ENCODE data around the gene LAGE3. TPM values are rescaled to one million over a fixed set of nuclear protein-coding genes. Genes with fewer than 3 reads are reported as not detected.

LAGE3 gene
- total and polyA plus RNA-seq, 12 donors: 11.3 to 101 (median 41.7) TPM

GRCh38 chrX:154457491-154458115 is 21.5 kb downstream of the LAGE3 start:
- no peak for TF ChIP-seq POLR2A (IDR thresholded peaks at IDR 0.05)
- no peak for TF ChIP-seq CTCF (IDR thresholded peaks at IDR 0.05)
- Histone ChIP-seq H3K4me1 (replicated peaks in 1 of 2) (no peaks in the 10 kb centered on the region), H3K36me3 (replicated peaks in 1 of 2) (no peaks in the 10 kb centered on the region), H3K27me3 (no peaks in the 10 kb centered on the region), H3K27ac (peak overlapping the region in 2 of 5 donors; percentile 66 to 84), H3K4me3 (peak overlapping the region in 1 of 4 donors; percentile 66), H3K9me3 (replicated peaks in 1 of 3) (no peaks in the 10 kb centered on the region)
- DNase-seq: peak in 1 of 7 donors; percentile 32
- intact Hi-C loops (cut with DNase I): no loop called here
- 3 to 42% (median 20%) methylated on average over 23 to 38 of the region's 65 CpGs for WGBS, 4 donors

- no peak overlapping the region for H3K27ac ChIP-seq
- WGBS, 4 donors: 91 to 93% (median 92%) methylated on average over 5 to 9 of the region's 9 CpGs
Observed at GRCh38 chrX:154452823-154453222, 26.3 kb downstream of the LAGE3 start.

GRCh38 chrX:154450312-154450711 is 28.8 kb downstream of the LAGE3 start:
- no peaks in the 10 kb centered on the region for H3K27me3 ChIP-seq
- intact Hi-C loops (cut with DNase I): no loop called here
- no peak overlapping the region for H3K4me3 ChIP-seq
- H3K4me1 ChIP-seq (replicated peaks in 1 of 2): peaks cover 0 to 6% of the 10 kb centered on the region in 2 donors
- TF ChIP-seq CTCF (IDR thresholded peaks at IDR 0.05) (no peak), POLR2A (IDR thresholded peaks at IDR 0.05) (no peak)
- H3K27ac ChIP-seq: no peak overlapping the region
- H3K9me3 ChIP-seq (replicated peaks in 1 of 3): no peaks in the 10 kb centered on the region
- WGBS, 4 donors: 87 to 93% (median 91%) methylated on average over 3 to 17 of the region's 17 CpGs
- DNase-seq: no peak
- peaks cover 0 to 31% of the 10 kb centered on the region in 2 donors for H3K36me3 ChIP-seq (replicated peaks in 1 of 2)

More at GRCh38 chrX:154452823-154453222, 26.3 kb downstream of the LAGE3 start:
- intact Hi-C loops (cut with DNase I): no loop called here
- no peak overlapping the region for H3K4me3 ChIP-seq
- no peaks in the 10 kb centered on the region for H3K27me3 ChIP-seq
- H3K4me1 ChIP-seq (replicated peaks in 1 of 2): no peaks in the 10 kb centered on the region
- no peaks in the 10 kb centered on the region for H3K9me3 ChIP-seq (replicated peaks in 1 of 3)
- TF ChIP-seq POLR2A (IDR thresholded peaks at IDR 0.05): no peak
- no peak for TF ChIP-seq CTCF (IDR thresholded peaks at IDR 0.05)
- H3K36me3 ChIP-seq (replicated peaks in 1 of 2): peaks cover 0 to 31% of the 10 kb centered on the region in 2 donors
- no peak for DNase-seq

- WGBS, 4 donors: 85 to 94% (median 88%) methylated on average over 14 to 18 of the region's 18 CpGs; no CpG with 5 or more reads in 1 of the 4 donors
- Histone ChIP-seq H3K27me3 (no peaks in the 10 kb centered on the region), H3K9me3 (replicated peaks in 1 of 3) (no peaks in the 10 kb centered on the region), H3K27ac (no peak overlapping the region), H3K4me3 (no peak overlapping the region), H3K4me1 (replicated peaks in 1 of 2) (peaks cover 0 to 13% of the 10 kb centered on the region in 2 donors), H3K36me3 (replicated peaks in 1 of 2) (peaks cover 0 to 31% of the 10 kb centered on the region in 2 donors)
- no peak for DNase-seq
- intact Hi-C loops (cut with DNase I): no loop called here
- TF ChIP-seq POLR2A (IDR thresholded peaks at IDR 0.05) (no peak), CTCF (IDR thresholded peaks at IDR 0.05) (no peak)
Observed at GRCh38 chrX:154449618-154450017, 29.5 kb downstream of the LAGE3 start.
